Measurements from ENCODE around the gene LUM.

LUM gene, protein sequence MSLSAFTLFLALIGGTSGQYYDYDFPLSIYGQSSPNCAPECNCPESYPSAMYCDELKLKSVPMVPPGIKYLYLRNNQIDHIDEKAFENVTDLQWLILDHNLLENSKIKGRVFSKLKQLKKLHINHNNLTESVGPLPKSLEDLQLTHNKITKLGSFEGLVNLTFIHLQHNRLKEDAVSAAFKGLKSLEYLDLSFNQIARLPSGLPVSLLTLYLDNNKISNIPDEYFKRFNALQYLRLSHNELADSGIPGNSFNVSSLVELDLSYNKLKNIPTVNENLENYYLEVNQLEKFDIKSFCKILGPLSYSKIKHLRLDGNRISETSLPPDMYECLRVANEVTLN

GRCh38 chr12:91111366-91112325 is at the start of gene LUM:
Gene LUM, minus strand, starts transcription at chr12:91111494. Its CDS starts 2,515 bp downstream, at chr12:91108979.
- DNase-seq = no peak

- DNase-seq = no peak
Measured at GRCh38 chr12:91161009-91161408, 49.7 kb upstream of the LUM start.

GRCh38 chr12:91155990-91156389 is 44.7 kb upstream of the LUM start:
- no peak for DNase-seq

DNA sequence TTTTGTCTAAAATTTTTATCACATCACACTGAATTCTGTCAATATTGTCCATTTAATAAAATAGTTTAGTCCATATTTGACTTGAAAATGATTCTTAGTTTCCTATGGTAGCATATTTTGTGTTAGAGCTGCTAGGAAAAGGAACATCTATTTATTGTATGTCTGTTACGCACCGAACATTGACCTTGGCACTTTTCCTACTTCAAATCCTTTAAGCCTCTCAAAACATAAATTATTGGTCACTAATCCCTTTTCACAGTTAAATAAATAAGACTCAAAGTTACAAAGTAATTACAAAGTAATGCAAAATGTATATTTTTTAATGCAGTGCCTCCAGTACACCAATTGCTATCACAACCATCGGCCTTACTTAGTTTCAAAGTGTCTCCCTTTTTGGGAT is 42.8 kb upstream of the LUM start:
- no peak for DNase-seq

- DNase-seq = no peak
Measured at GRCh38 chr12:91144053-91144452, 32.8 kb upstream of the LUM start.

GRCh38 chr12:91143206-91143605 is 31.9 kb upstream of the LUM start:
- no peak for DNase-seq

- DNase-seq = no peak
Measured at GRCh38 chr12:91142221-91142631, 30.9 kb upstream of the LUM start.

DNA sequence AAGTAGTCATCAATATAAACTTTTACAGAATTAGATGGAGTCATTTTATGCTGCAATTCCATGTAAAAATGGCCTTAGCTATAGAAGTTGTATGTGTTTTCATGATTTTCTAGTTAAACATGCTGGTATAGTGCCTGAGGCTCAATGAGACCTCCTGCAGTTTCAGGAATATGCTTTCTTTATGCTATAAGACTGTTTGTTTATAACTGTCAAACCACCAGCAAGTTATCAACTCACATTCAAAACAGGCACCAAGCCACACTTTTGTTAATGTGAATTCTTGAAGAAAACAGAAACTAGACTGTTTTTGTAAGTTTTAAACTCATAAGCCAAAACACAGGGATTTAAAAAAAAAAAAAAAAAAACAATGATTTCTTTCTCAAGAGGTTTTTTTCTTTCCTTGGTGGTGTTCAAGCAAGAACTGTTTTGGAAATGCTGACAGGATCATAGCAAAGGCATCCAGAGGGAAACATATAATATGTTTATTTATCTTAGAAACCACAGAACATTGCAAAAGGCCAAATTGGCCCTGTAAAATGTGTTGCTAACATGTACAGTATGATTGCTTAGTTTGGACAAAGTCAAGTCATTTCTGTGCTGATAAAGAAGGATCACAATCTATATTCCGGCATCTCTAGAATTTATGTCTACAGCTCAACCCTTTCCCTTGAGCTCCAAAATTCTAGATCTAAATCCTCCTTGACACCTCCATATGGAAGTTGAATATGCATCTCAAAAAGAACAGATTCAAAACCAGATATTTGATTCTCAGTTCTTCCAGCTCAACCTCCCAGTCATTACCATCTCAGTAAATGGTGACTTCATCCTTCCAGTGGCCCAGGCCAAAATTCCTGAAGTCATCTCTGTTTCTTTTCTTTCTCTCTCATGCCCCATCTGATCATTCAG is 29.0 kb upstream of the LUM start:
- no peak for DNase-seq

DNA sequence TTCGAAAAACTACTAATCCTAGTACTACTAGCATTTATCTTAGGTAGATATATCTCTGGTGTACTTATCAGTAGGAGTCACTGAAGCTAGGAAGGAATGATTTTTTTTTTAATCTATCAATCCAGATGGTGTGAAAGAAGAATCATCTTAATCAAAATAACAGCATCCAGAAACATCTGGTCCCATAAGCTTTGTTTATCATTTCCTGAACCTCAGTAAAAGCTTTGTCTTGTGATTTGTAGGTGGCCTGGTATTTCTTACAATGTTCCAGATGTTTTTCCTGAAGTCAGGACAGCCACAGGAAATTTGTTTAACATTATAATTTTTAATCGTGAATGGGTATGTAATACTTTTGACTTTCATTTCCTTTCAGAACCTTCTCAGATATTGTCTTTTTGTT is 28.0 kb upstream of the LUM start:
- no peak for DNase-seq

DNA sequence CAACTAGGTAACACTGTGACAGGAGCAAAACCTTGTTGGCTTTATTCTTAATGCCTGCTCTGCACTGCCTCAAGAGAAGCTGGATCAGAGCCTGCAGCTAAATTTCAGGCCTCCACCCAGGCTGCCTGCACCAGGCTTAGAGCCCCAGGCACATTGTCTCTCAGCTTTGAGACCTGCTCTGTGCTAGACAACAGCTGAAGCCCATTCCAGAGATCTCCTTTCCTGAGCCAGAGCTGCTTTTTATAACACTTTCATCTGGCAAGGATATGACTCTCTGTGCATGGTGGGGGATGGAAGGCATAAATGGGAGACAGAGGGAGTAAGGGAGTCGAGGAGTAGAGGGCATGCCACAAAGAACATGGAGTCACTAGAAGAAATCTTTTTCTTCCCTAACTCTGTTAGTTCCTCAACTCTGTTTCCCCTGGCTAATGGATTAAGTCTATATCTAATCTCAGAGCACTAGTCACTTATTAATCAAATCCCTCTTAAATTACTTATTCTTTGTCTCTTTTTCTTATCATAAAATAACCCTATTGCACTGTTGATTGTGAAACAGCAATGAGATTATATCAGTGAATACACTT is 27.1 kb upstream of the LUM start:
- no peak for DNase-seq

GRCh38 chr12:91133871-91134270 is 22.6 kb upstream of the LUM start:
- no peak for DNase-seq

GRCh38 chr12:91129662-91130362 is 18.5 kb upstream of the LUM start:
- DNase-seq = no peak

GRCh38 chr12:91127751-91128150 is 16.5 kb upstream of the LUM start:
- DNase-seq = no peak

DNA sequence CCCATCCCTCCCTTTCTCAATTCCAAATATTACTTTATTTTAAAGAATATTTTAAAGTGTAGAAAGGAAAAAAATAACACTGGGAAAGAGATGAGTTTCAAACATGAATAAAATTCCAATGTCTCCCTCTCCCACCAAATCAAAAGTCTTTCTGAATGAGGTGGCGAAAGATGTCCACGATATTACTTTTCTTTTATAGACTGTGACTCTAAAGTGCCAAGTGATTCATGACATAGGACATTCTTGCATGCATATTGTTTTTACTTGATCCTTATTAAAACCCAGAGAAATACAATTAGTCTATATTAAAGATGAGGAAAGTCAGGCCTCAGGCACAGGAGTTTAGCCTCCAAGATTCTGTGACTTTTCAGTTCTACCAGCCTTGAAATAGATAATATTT is 16.0 kb upstream of the LUM start:
- DNase-seq = no peak

DNA sequence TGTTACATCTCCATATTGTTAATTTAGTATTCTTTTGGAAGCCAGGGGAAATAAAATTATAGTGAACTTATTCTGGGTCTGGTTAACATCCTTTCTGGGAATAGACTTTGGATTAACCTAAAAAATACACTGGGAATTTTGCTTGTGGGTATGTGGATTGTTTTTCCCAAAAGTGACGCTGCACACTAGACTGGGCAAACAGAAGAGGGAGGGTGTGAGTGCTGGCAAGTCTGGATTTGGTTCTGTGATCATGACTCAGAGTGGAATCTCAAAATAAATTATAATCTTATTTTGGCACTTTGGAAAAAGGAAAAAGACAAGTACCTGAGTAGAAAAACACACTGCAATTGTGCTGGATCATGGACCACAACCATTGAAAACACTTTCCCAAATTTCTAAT is 15.2 kb upstream of the LUM start:
- no peak for DNase-seq

- DNase-seq = no peak
Measured at GRCh38 chr12:91123236-91123916, 12.1 kb upstream of the LUM start.

- DNase-seq = no peak
Measured at GRCh38 chr12:91120781-91121180, 9.5 kb upstream of the LUM start.

DNA sequence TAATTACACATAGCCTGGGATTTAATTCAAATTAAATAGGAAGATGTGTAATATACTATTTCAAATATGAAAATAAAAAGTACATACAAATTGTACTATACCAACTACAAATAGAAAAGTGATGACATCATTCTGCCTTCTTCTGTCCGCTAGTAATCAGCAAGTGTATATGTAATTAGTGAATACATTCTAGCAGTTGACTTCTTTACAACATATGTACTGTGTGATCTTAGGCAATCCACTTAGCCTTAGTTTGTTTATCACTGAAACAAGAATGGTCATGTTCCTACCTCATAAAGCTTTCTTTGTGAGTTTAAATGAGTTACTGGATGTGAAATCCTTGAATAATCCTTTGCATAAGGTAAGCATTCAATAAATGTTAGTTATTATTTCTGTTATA is 7.8 kb upstream of the LUM start:
- DNase-seq = no peak

GRCh38 chr12:91113621-91114020 is 2.3 kb upstream of the LUM start:
- DNase-seq = no peak

- DNase-seq = no peak
Measured at GRCh38 chr12:91110311-91110924, 876 bp downstream of the LUM start.

Data from CD4-positive, alpha-beta T cell treated with Interleukin-17A for 4 hours (primary cell).